ENCODE measurements around the gene ALKBH2.

DNA sequence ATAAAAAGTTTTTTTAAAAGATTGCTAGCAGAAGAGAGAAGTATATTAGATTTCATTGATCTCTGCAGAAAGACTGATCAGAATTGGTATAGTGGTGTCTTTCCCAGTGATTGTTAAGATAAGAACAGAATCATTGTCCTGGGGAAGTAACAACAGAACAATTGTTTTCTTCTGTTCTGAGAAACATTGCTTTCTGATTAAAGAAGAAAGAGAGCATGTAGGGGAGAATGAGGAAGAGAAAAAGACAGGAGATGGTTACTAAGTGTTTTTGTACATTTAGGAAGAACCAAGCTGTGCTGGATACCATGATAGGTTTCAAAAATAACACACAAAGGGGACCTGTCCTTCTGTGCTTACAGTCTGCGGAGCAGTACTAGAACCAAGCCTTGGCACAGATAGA lies 35.9 kb downstream of the ALKBH2 start:
- TF ChIP-seq POLR2A (IDR thresholded peaks at IDR 0.05; ENCODE audit: low read length) (no peak), GATA1 (IDR thresholded peaks at IDR 0.05; ENCODE audit: low read depth, low read length) (no peak)
